ENCODE data around the gene RALGDS. TPM values are rescaled to one million over a fixed set of nuclear protein-coding genes. Genes with fewer than 3 reads are reported as not detected.

The RALGDS gene
- total and polyA plus RNA-seq, 2 experiments from 2014 or later, result 8.6 to 20.3 TPM

- Histone ChIP-seq H3F3A (replicated peaks; ENCODE audit: low read depth) (no peaks in the 10 kb centered on the region), H3K4me1 (ENCODE audit: insufficient read depth) (no peaks in the 10 kb centered on the region), H4K20me1 (replicated peaks; ENCODE audit: insufficient read depth) (no peaks in the 10 kb centered on the region), H3K79me2 (replicated peaks; ENCODE audit: insufficient read depth) (no peaks in the 10 kb centered on the region), H3K4me3 (no peak overlapping the region), H3K27me3 (ENCODE audit: insufficient read depth) (peaks cover 13% of the 10 kb centered on the region), H3K9me2 (ENCODE audit: insufficient read depth) (no peaks in the 10 kb centered on the region), H3K27ac (ENCODE audit: low read depth) (no peak overlapping the region), H3K4me2 (no peak overlapping the region), H2AFZ (no peak overlapping the region), H3K36me3 (ENCODE audit: insufficient read depth) (no peaks in the 10 kb centered on the region)
- DNase-seq (ENCODE audit: low spot score) (no peak), ATAC-seq (no peak)
- TF ChIP-seq ZNF331 (CRISPR knock-in tag; IDR thresholded peaks at IDR 0.05; ENCODE audit: low read depth) (no peak), ETS1 (IDR thresholded peaks at IDR 0.05) (no peak), EZH2phosphoT487 (IDR thresholded peaks at IDR 0.05; ENCODE audit: unreplicated experiment) (no peak), POLR2AphosphoS5 (IDR thresholded peaks at IDR 0.05; ENCODE audit: low read depth) (no peak), JUNB (IDR thresholded peaks at IDR 0.05; ENCODE audit: unreplicated experiment) (no peak), ZNF114 (CRISPR knock-in tag; IDR thresholded peaks at IDR 0.05) (no peak), REST (IDR thresholded peaks at IDR 0.05; ENCODE audit: unreplicated experiment) (no peak), ZNF462 (CRISPR knock-in tag; IDR thresholded peaks at IDR 0.05) (no peak), NANOG (IDR thresholded peaks at IDR 0.05; ENCODE audit: borderline replicate concordance) (no peak), CTCF (conservative IDR thresholded peaks at IDR 0.05; ENCODE audit: low read depth in 2 of 2) (no peak)
- Mint-ChIP-seq H3K9me3 (no peaks in the 10 kb centered on the region), H3K27ac (no peak overlapping the region), H3K27me3 (ENCODE audit: insufficient read depth, low read depth, poor library complexity) (peaks cover 29% of the 10 kb centered on the region), H3K4me1 (0 out of 3 replicates have a peak, but pooled peaks cover 4% of the 10 kb centered on the region), H3K36me3 (ENCODE audit: low read depth) (no peaks in the 10 kb centered on the region), H3K4me3 (no peak overlapping the region)
Measured at GRCh38 chr9:133167096-133167730, 46.2 kb upstream of the RALGDS start.
